Skeletal muscle tissue (tissue), 4 donors: ENCODE results near the gene IER5. TPM values are rescaled to one million over a fixed set of nuclear protein-coding genes. Genes with fewer than 3 reads are reported as not detected.
"Not testable (repeated sequence)": the region's sequence is repeated elsewhere in the genome, so short reads cannot be mapped to it uniquely, and the experiment has no call there.

ENCODE experiments used
- H3K27ac ChIP-seq: one replicate; pipeline ENCODE4 v1.7.0; 2013; ENCODE audit warnings: mild to moderate bottlenecking, low read depth, low read length, inconsistent platforms
- H3K27me3 ChIP-seq, 3 donors: one replicate each; pipeline ENCODE4 v1.7.0; 2013; ENCODE audit warnings: low read length in 3 of 3; ENCODE audit not compliant: control insufficient read depth in 3 of 3, insufficient read depth in 3 of 3
- H3K36me3 ChIP-seq, 3 donors: one replicate each; pipeline ENCODE4 v1.7.0; 2013; ENCODE audit warnings: low read length in 3 of 3; ENCODE audit not compliant: control insufficient read depth in 3 of 3, insufficient read depth in 3 of 3
- H3K4me1 ChIP-seq, 3 donors: one replicate each; pipeline ENCODE4 v1.7.0; 2013; ENCODE audit warnings: low read length in 3 of 3, mild to moderate bottlenecking in 3 of 3; ENCODE audit not compliant: control insufficient read depth in 3 of 3, insufficient read depth in 3 of 3
- H3K4me3 ChIP-seq, 3 donors: one replicate each; pipeline ENCODE4 v1.7.0; 2013; ENCODE audit warnings: low read length in 3 of 3
- H3K9ac ChIP-seq, 3 donors: one replicate each; pipeline ENCODE4 v1.7.0; 2013; ENCODE audit warnings: low read length in 3 of 3, mild to moderate bottlenecking in 3 of 3, moderate library complexity in 2 of 3, low read depth in 1 of 3
- H3K9me3 ChIP-seq, 3 donors: one replicate each; pipeline ENCODE4 v1.7.0; 2013; ENCODE audit warnings: low read length in 3 of 3; ENCODE audit not compliant: control insufficient read depth in 3 of 3
- total RNA-seq: library from RNA; depleted of rRNA; stranded (reverse); fragments of >200 nt; gene quantifications from one replicate; pipeline ENCODE4 v1.2.3, GENCODE V29; 2014
- donor health status: Osteomylitis.

Gene IER5
- total RNA-seq, 1 donor from 2014 or later, result 11.0 TPM

- Histone ChIP-seq H3K9ac (peak overlapping the region in 2 of 3 donors; percentile 54 to 65), H3K9me3 (no peaks in the 10 kb centered on the region), H3K36me3 (no peaks in the 10 kb centered on the region), H3K4me3 (peak overlapping the region in 1 of 3 donors; percentile 6), H3K27ac (peak overlapping the region; percentile 86), H3K4me1 (peaks cover 24 to 41% (median 31%) of the 10 kb centered on the region in 3 donors), H3K27me3 (no peaks in the 10 kb centered on the region)
Observed at GRCh38 chr1:181111559-181111958, 23.1 kb downstream of the IER5 start.

- Histone ChIP-seq H3K27me3 (no peaks in the 10 kb centered on the region), H3K9ac (peak overlapping the region; percentile 54 to 65 (median 57)), H3K27ac (peak overlapping the region; percentile 86), H3K4me3 (peak overlapping the region in 2 of 3 donors; percentile 0 to 44), H3K36me3 (no peaks in the 10 kb centered on the region), H3K9me3 (no peaks in the 10 kb centered on the region), H3K4me1 (peaks cover 24 to 40% (median 31%) of the 10 kb centered on the region in 3 donors)
Observed at GRCh38 chr1:181112071-181112929, 23.8 kb downstream of the IER5 start.

DNA sequence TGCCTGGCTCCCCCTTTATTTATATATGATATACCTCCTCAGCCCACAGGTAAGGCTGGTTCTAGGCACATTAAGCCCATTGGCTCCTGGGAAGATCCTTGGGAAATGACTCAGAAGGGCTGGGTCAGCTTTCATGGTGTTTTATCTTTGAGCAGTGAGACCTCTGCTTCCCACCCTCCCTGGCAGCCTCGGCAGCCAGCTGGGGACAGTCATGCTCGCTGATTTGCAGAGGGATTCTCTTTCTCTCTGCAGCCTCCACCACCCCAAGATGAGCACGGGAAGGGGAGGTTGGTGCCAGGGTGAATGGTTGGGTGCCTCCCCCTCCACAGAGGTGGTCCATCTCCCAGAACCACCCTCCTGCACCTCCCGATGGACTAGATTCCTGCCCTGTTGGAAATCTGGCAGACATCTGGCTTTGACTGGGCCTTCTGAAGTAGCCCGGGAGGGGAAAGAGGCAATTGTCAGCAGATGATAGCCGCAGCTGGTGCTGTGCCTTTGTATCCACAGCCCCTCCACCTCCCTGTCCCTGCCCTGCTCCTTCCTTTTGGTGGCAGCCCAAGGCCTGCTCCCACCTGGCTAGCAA is 24.6 kb downstream of the IER5 start:
- Histone ChIP-seq H3K27ac (peak overlapping the region; percentile 86), H3K4me3 (peak overlapping the region in 1 of 3 donors; percentile 44), H3K9ac (peak overlapping the region; percentile 40 to 57 (median 54)), H3K27me3 (no peaks in the 10 kb centered on the region), H3K9me3 (no peaks in the 10 kb centered on the region), H3K36me3 (no peaks in the 10 kb centered on the region), H3K4me1 (peaks cover 27 to 40% (median 31%) of the 10 kb centered on the region in 3 donors)

DNA sequence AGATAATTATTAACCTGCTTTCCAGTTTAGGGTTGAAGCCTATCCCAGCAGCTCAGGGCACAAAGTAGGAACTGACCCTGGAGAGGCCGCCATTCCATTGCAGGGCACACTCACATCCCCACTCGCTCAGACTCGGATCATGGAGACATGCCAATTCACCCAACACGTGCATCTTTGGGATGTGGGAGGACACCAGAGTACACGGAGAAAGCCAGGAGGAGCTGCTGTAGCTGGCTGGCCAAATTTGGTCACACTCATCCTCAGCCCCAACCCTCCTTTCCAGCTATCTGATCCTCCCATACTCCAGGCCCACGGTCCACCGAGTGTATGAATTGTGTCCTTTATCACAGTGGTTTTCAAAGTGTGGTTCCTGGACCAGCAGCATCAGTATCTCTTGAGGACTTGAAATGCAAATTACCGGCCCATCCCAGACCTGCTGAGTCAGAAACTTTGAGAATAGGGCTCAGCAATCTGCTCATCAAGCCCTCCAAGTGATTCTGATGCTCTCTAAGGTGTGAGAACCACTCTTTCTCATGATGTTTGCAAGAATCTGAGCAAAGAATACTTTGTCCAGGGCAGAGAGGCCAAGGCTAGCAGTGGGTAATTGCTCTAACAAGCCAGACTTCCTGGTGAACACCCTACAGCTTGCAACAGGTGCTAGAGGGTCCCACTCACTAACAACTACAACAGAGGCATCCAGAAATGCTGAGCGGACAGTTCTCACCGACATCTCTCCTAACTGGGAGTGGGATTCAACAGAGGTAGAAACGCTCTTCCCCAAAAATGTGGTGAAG is 26.3 kb downstream of the IER5 start:
- H3K4me1 ChIP-seq, result peaks cover 27 to 40% (median 31%) of the 10 kb centered on the region in 3 donors
- H3K36me3 ChIP-seq, result no peaks in the 10 kb centered on the region
- no peaks in the 10 kb centered on the region for H3K9me3 ChIP-seq
- H3K27ac ChIP-seq, result no peak overlapping the region
- no peak overlapping the region for H3K9ac ChIP-seq
- H3K27me3 ChIP-seq, result no peaks in the 10 kb centered on the region
- no peak overlapping the region for H3K4me3 ChIP-seq

DNA sequence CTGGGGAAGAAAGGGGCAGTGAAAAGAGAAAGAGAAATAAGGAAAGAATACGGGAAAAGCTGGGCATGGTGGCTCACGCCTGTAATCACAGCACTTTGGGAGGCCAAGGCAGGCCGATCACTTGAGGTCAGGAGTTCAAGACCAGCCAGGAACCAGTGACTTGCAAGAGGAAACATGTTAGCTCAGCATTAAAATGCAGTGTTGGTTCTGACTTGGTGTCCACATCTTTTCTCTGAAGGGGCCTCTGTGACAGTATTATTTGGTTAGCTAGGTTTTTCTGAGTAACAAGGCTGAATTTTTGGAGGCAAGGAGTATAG is 26.8 kb downstream of the IER5 start:
- no peaks in the 10 kb centered on the region for H3K36me3 ChIP-seq
- H3K27me3 ChIP-seq, result no peaks in the 10 kb centered on the region
- H3K27ac ChIP-seq, result no peak overlapping the region
- no peak overlapping the region for H3K4me3 ChIP-seq
- H3K9ac ChIP-seq, result no peak overlapping the region
- peaks cover 27 to 35% (median 27%) of the 10 kb centered on the region in 3 donors for H3K4me1 ChIP-seq
- no peaks in the 10 kb centered on the region for H3K9me3 ChIP-seq

- H3K27me3 ChIP-seq, H3K4me3 ChIP-seq, H3K27ac ChIP-seq, H3K9me3 ChIP-seq, H3K9ac ChIP-seq, H3K36me3 ChIP-seq: not testable (repeated sequence)
- peaks cover 27 to 29% (median 27%) of the 10 kb centered on the region in 3 donors for H3K4me1 ChIP-seq
Observed at GRCh38 chr1:181115971-181116370, 27.5 kb downstream of the IER5 start.

DNA sequence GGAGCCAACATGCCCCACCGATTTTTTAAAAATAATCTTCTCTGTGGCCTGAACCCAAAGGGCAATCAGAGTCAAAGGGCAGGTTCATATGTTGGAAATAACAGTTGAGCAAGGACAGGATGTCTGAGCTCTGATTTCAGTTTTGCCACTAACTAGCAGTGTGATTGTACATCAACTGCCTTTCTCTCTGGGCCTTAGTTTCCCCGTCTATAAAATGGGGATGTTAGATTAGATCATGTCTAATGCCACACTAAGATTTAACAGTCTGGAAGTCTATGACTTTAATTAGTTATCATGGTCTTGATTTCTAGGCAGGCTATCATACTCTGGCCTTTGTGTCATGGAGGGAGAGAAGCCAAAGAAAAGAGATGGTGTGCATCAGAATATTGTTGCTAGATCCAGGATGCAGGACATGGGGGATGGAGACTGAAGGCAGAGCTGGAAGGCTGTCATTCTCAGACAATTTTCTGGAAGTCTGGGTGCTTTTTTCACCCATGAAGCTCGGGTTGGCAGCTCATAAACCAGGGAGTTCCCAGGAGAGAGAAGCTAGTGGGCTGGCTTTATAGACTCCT is 28.4 kb downstream of the IER5 start:
- Histone ChIP-seq H3K9me3 (no peaks in the 10 kb centered on the region), H3K9ac (peak overlapping the region in 1 of 3 donors; percentile 9), H3K27me3 (no peaks in the 10 kb centered on the region), H3K4me1 (peaks cover 21 to 22% (median 21%) of the 10 kb centered on the region in 3 donors), H3K4me3 (no peak overlapping the region), H3K27ac (peak overlapping the region; percentile 40), H3K36me3 (no peaks in the 10 kb centered on the region)

GRCh38 chr1:181117648-181118449 is 29.3 kb downstream of the IER5 start:
- H3K9ac ChIP-seq, result no peak overlapping the region
- no peaks in the 10 kb centered on the region for H3K36me3 ChIP-seq
- H3K4me1 ChIP-seq, result peaks cover 12 to 18% (median 17%) of the 10 kb centered on the region in 3 donors
- H3K4me3 ChIP-seq, result no peak overlapping the region
- H3K27me3 ChIP-seq, result no peaks in the 10 kb centered on the region
- H3K27ac ChIP-seq, result peak overlapping the region; percentile 40
- no peaks in the 10 kb centered on the region for H3K9me3 ChIP-seq
